Epithelial cell of proximal tubule (primary cell): ENCODE data around the gene HS6ST2. TPM values are rescaled to one million over a fixed set of nuclear protein-coding genes. Genes with fewer than 3 reads are reported as not detected.
"Not testable (repeated sequence)": the region's sequence is repeated elsewhere in the genome, so short reads cannot be mapped to it uniquely, and the experiment has no call there.

Source experiments
- DNase-seq: peaks from one replicate; pipeline ENCODE4 v3.0.0-alpha.2; 2011; ENCODE audit warnings: low read depth
- H3K4me3 ChIP-seq: 2 replicates; pipeline ENCODE4 v1.5.1; 2011; ENCODE audit warnings: low read depth, mild to moderate bottlenecking, low read length
- CTCF ChIP-seq: conservative IDR thresholded peaks from 2 replicates; pipeline ENCODE4 v1.5.1; 2012; ENCODE audit warnings: low read depth, mild to moderate bottlenecking, low read length
- total RNA-seq: library from RNA; depleted of rRNA; stranded (reverse); fragments of >200 nt; gene quantifications from 2 replicates; pipeline ENCODE4 v1.2.3, GENCODE V29; 2015

Gene HS6ST2
- total RNA-seq, 1 donor from 2014 or later = 9.2 TPM

GRCh38 chrX:132957211-132958090 is 978 bp downstream of the HS6ST2 start:
- no peak for TF ChIP-seq CTCF
- no peak for DNase-seq
- H3K4me3 ChIP-seq = peak overlapping the region; percentile 50

GRCh38 chrX:132956421-132957210 is 1.8 kb downstream of the HS6ST2 start:
- no peak for DNase-seq
- TF ChIP-seq CTCF = no peak
- H3K4me3 ChIP-seq = peak overlapping the region; percentile 50

- TF ChIP-seq CTCF = peak; percentile 22
- peak overlapping the region; percentile 50 for H3K4me3 ChIP-seq
- DNase-seq = no peak
Measured at GRCh38 chrX:132955690-132956089, 2.7 kb downstream of the HS6ST2 start.

GRCh38 chrX:132954323-132954722 is 4.1 kb downstream of the HS6ST2 start:
- DNase-seq = no peak
- H3K4me3 ChIP-seq = no peak overlapping the region
- TF ChIP-seq CTCF = no peak

GRCh38 chrX:132953354-132953753 is 5.1 kb downstream of the HS6ST2 start:
- no peak for TF ChIP-seq CTCF
- no peak for DNase-seq
- no peak overlapping the region for H3K4me3 ChIP-seq

GRCh38 chrX:132948648-132949260 is 9.7 kb downstream of the HS6ST2 start:
- DNase-seq = no peak
- no peak overlapping the region for H3K4me3 ChIP-seq
- TF ChIP-seq CTCF = peak; percentile 55

- not testable (repeated sequence) for H3K4me3 ChIP-seq, DNase-seq
Measured at GRCh38 chrX:132945055-132945599, 13.3 kb downstream of the HS6ST2 start.
